Neural progenitor cell (in vitro differentiated cells): ENCODE measurements around the gene SPATA31D3.

ENCODE experiments used
- CTCF ChIP-seq: fragments of 200-600 bp; sonication (generic); IDR thresholded peaks from 2 replicates; pipeline ENCODE4 v1.5.1; 2017; ENCODE audit warnings: antibody characterized with exemption, mild to moderate bottlenecking
- EZH2 ChIP-seq: fragments of 200-600 bp; sonication (generic); IDR thresholded peaks from 2 replicates; pipeline ENCODE4 v1.6.1; 2017; ENCODE audit warnings: antibody characterized with exemption, mild to moderate bottlenecking, moderate library complexity
- EZH2phosphoT487 ChIP-seq: fragments of 200-600 bp; sonication (generic); IDR thresholded peaks from 2 replicates; pipeline ENCODE4 v1.6.1; 2017; ENCODE audit warnings: antibody characterized with exemption

GRCh38 chr9:81980568-81980967 is 37.3 kb downstream of the SPATA31D3 start:
- TF ChIP-seq EZH2: no peak
- no peak for TF ChIP-seq CTCF
- TF ChIP-seq EZH2phosphoT487: no peak
